GM13977 (cell line): Measurements from ENCODE around the gene NOS1AP.

ENCODE experiments used
- DNase-seq: peaks from one replicate; pipeline ENCODE4 v3.0.0; 2012; ENCODE audit warnings: low spot score
- in situ Hi-C: fragments of 300-500 bp; cut with MboI; formaldehyde crosslinking; loops from one replicate; pipeline ENCODE4 v1.12.0; 2022; ENCODE audit warnings: low sequenced_read_pairs, low pct_unique_long_range_greater_than_20kb, mixed read lengths, inconsistent platforms; ENCODE audit not compliant: unreplicated experiment
- TF ChIP-seq, protein P1 (sequence below): IDR thresholded peaks from 2 replicates; pipeline ENCODE4 v1.5.1; 2012; ENCODE audit warnings: mild to moderate bottlenecking, control low read depth; ENCODE audit not compliant: insufficient read depth; ENCODE audit errors: extremely low read depth, missing control alignments

Gene NOS1AP

GRCh38 chr1:162389971-162390370, 320.5 kb downstream of the NOS1AP start:
- TF ChIP-seq, protein P1, sequence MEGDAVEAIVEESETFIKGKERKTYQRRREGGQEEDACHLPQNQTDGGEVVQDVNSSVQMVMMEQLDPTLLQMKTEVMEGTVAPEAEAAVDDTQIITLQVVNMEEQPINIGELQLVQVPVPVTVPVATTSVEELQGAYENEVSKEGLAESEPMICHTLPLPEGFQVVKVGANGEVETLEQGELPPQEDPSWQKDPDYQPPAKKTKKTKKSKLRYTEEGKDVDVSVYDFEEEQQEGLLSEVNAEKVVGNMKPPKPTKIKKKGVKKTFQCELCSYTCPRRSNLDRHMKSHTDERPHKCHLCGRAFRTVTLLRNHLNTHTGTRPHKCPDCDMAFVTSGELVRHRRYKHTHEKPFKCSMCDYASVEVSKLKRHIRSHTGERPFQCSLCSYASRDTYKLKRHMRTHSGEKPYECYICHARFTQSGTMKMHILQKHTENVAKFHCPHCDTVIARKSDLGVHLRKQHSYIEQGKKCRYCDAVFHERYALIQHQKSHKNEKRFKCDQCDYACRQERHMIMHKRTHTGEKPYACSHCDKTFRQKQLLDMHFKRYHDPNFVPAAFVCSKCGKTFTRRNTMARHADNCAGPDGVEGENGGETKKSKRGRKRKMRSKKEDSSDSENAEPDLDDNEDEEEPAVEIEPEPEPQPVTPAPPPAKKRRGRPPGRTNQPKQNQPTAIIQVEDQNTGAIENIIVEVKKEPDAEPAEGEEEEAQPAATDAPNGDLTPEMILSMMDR: no peak
- in situ Hi-C loops: no loop called here
- no peak for DNase-seq

DNA sequence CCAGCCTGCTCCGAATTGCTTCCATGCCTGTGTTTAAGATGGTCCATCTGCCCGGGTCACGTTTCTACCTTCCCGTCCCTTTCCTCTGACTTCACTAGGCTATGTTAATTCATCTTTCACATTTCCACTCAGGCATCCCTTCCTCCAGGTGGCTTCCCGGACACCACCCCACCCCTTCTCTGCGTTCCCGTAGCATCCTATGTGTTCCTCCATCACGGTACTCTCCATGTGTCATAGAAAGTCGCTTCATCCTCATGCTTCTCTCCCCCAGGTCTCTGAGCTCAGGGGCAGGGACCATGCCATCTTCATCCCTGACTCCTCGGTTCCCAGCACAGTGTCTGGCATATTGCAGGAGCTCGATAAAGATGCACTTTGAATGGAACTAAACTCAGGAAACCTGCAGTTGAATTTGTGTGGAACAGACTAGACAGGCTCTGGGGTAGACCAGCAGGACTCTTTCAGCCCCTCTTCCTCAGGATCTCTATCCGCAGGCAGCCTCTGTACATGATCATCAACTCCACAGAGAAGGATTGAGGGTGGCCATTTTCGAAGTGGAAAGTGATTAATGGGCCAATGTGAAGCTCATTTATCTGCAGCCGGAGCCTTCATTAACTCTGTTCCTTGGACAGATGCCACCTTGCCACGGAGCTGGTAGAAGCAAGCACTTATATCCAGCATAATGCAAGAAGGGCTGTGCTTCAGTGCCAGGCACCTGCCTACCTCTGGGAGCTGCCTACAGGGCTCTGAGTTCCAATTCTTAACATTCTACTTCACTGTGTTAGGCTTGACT, 321.1 kb downstream of the NOS1AP start:
- TF ChIP-seq, protein P1: no peak
- in situ Hi-C loops: no loop called here
- DNase-seq: no peak

GRCh38 chr1:162391790-162392563, 322.5 kb downstream of the NOS1AP start:
- in situ Hi-C loops: no loop called here
- peak; percentile 67 for DNase-seq
- TF ChIP-seq, protein P1: peak; percentile 77

- TF ChIP-seq, protein P1: no peak
- in situ Hi-C loops: no loop called here
- no peak for DNase-seq
Observed at GRCh38 chr1:162396201-162396906, 326.9 kb downstream of the NOS1AP start.

DNA sequence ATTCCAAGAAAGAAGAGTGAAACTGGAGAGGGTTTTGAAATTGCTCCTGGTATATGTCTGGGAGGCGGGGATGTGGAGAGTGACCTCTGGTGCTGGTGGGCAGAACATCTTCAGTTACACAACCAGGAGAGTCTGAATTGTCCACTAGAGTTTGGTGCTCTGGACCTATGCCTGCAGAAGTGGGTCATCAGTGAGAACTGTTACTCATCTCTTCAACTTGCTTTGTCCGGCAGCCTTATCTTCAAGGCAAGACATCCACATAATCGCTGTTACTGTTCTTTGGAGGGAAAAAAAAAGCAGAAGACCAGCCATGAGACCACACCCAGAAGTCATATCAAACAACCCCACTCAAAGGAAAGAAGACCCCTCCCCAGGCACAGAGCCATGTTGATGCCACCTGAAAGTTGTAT, 327.6 kb downstream of the NOS1AP start:
- TF ChIP-seq, protein P1: no peak
- no peak for DNase-seq
- in situ Hi-C loops: no loop called here

- DNase-seq: no peak
- TF ChIP-seq, protein P1: no peak
- in situ Hi-C loops: no loop called here
Observed at GRCh38 chr1:162397943-162398560, 328.6 kb downstream of the NOS1AP start.
